ENCODE data around the gene NUP98. TPM values are rescaled to one million over a fixed set of nuclear protein-coding genes. Genes with fewer than 3 reads are reported as not detected.

The NUP98 gene
- polyA plus RNA-seq, 1 of the 3 experiments (the other 2 are of a cell fraction), result 56.4 TPM

- ChIA-PET CTCF (interaction anchor here (0.9 to 4.3 kb wide), 4 partner anchors 18 to 241 kb away, joined by 3 to 17 read pairs (median 6); partner anchors contain the start of gene STIM1), POLR2A (interaction anchor here (1.9 kb wide), 1 partner anchor 9 kb away, joined by 6 read pairs; the partner anchor contains the start of gene RHOG)
- Histone ChIP-seq H3K4me2 (no peak overlapping the region), H3K9ac (no peak overlapping the region), H3K27me3 (ENCODE audit: insufficient read depth) (no peaks in the 10 kb centered on the region), H3K79me2 (ENCODE audit: insufficient read depth) (peaks cover 80% of the 10 kb centered on the region), H3K9me3 (no peaks in the 10 kb centered on the region), H3K27ac (ENCODE audit: low read depth in 2 of 2, low read length in 1 of 2) (no peak overlapping the region), H2AFZ (ENCODE audit: low read depth) (no peak overlapping the region), H3K4me1 (ENCODE audit: control insufficient read depth in 1 of 2, insufficient read depth in 2 of 2, low read depth in 1 of 2, low read length in 1 of 2) (peaks cover 0 to 3% of the 10 kb centered on the region in 2 experiments; a peak in 1 of 4 replicates), H4K20me1 (ENCODE audit: insufficient read depth) (peaks cover 81% of the 10 kb centered on the region), H3K4me3 (ENCODE audit: low read depth in 2 of 2, low read length in 1 of 2) (no peak overlapping the region), H3K9me2 (no peaks in the 10 kb centered on the region), H3F3A (replicated peaks; ENCODE audit: insufficient read depth) (peaks cover 9% of the 10 kb centered on the region), H3K36me3 (replicated peaks in 1 of 2; ENCODE audit: control insufficient read depth in 1 of 2, insufficient read depth in 2 of 2, low read length in 1 of 2) (peaks cover 6 to 22% of the 10 kb centered on the region in 2 experiments)
- no peak for TF ChIP-seq MEF2A (IDR thresholded peaks at IDR 0.05; ENCODE audit: borderline replicate concordance, low read depth)
- TF ChIP-seq REST (IDR thresholded peaks at IDR 0.05; ENCODE audit: low read depth, low read length), result no peak
- no peak for TF ChIP-seq CHD2 (IDR thresholded peaks at IDR 0.05; ENCODE audit: low read length, partially characterized antibody)
- TF ChIP-seq SMC3 (IDR thresholded peaks at IDR 0.05; ENCODE audit: low read depth, low read length), result no peak
- TF ChIP-seq SIN3A (IDR thresholded peaks at IDR 0.05; ENCODE audit: borderline replicate concordance, low read depth, low read length), result no peak
- no peak for TF ChIP-seq NFIC (IDR thresholded peaks at IDR 0.05; ENCODE audit: borderline replicate concordance)
- WGBS (ENCODE audit: low lambda C conversion rate), result 87% methylated on average over 13 of the region's 13 CpGs
- DNase-seq, result no peak
Observed at GRCh38 chr11:3831378-3832239, 34.3 kb upstream of the NUP98 start.

GRCh38 chr11:3830730-3831129 lies 33.4 kb upstream of the NUP98 start:
- no peak overlapping the region for H3K27ac ChIP-seq (ENCODE audit: low read depth in 2 of 2, low read length in 1 of 2)
- 100% methylated on average over 1 of the region's 1 CpG for WGBS (ENCODE audit: low lambda C conversion rate)
- no peak overlapping the region for H3K4me3 ChIP-seq (ENCODE audit: low read depth in 2 of 2, low read length in 1 of 2)
- peaks cover 10% of the 10 kb centered on the region for H3F3A ChIP-seq (replicated peaks; ENCODE audit: insufficient read depth)
- H3K79me2 ChIP-seq (ENCODE audit: insufficient read depth), result peaks cover 72% of the 10 kb centered on the region
- H3K4me1 ChIP-seq (ENCODE audit: control insufficient read depth in 1 of 2, insufficient read depth in 2 of 2, low read depth in 1 of 2, low read length in 1 of 2), result peaks cover 0 to 3% of the 10 kb centered on the region in 2 experiments; a peak in 1 of 4 replicates
- ChIA-PET CTCF (interaction anchor here (1.4 to 4.3 kb wide), 3 partner anchors 19 to 242 kb away, joined by 3 to 17 read pairs (median 7); partner anchors contain the start of gene STIM1), POLR2A (interaction anchor here (1.9 kb wide), 1 partner anchor 10 kb away, joined by 6 read pairs; the partner anchor contains the start of gene RHOG)
- H3K9me2 ChIP-seq, result no peaks in the 10 kb centered on the region
- H3K27me3 ChIP-seq (ENCODE audit: insufficient read depth), result no peaks in the 10 kb centered on the region
- H3K4me2 ChIP-seq, result no peak overlapping the region
- peaks cover 74% of the 10 kb centered on the region for H4K20me1 ChIP-seq (ENCODE audit: insufficient read depth)
- no peak overlapping the region for H2AFZ ChIP-seq (ENCODE audit: low read depth)
- H3K36me3 ChIP-seq (replicated peaks in 1 of 2; ENCODE audit: control insufficient read depth in 1 of 2, insufficient read depth in 2 of 2, low read length in 1 of 2), result peaks cover 7 to 27% of the 10 kb centered on the region in 2 experiments
- H3K9ac ChIP-seq, result no peak overlapping the region
- no peak for DNase-seq
- no peaks in the 10 kb centered on the region for H3K9me3 ChIP-seq
- TF ChIP-seq MXI1 (IDR thresholded peaks at IDR 0.05; ENCODE audit: low read depth, low read length) (no peak), CHD2 (IDR thresholded peaks at IDR 0.05; ENCODE audit: low read length, partially characterized antibody) (no peak), FOSL2 (IDR thresholded peaks at IDR 0.05; ENCODE audit: borderline replicate concordance, low read depth) (no peak), TEAD4 (IDR thresholded peaks at IDR 0.05; ENCODE audit: borderline replicate concordance, insufficient read depth) (no peak), ZBTB33 (IDR thresholded peaks at IDR 0.05; ENCODE audit: borderline replicate concordance, low read depth) (no peak), RCOR1 (IDR thresholded peaks at IDR 0.05; ENCODE audit: low read length) (no peak), FOXM1 (IDR thresholded peaks at IDR 0.05; ENCODE audit: low read depth) (no peak), MAX (IDR thresholded peaks at IDR 0.05; ENCODE audit: low read depth) (no peak), FOXJ3 (CRISPR knock-in tag; IDR thresholded peaks at IDR 0.05) (no peak), USF1 (IDR thresholded peaks at IDR 0.05; ENCODE audit: borderline replicate concordance, low read depth) (no peak), POLR2AphosphoS5 (IDR thresholded peaks at IDR 0.05; ENCODE audit: low read depth, low read length) (no peak), TCF12 (IDR thresholded peaks at IDR 0.05) (no peak), IRF3 (IDR thresholded peaks at IDR 0.05; ENCODE audit: low read depth, low read length) (no peak), JUND (IDR thresholded peaks at IDR 0.05) (no peak)

All from SK-N-SH (cell line).